Measurements from ENCODE around the gene CCIN.
A peak's percentile ranks its signal among the peaks of the same experiment; 100 is the strongest.

The CCIN gene

GRCh38 chr9:36144309-36145232 lies 24.6 kb upstream of the CCIN start:
- Histone ChIP-seq H4K8ac (ENCODE audit: low read length) (no peak overlapping the region), H3K4ac (ENCODE audit: low read depth in 1 of 2, low read length in 2 of 2) (no peak overlapping the region), H3K27ac (ENCODE audit: low read length, poor library complexity, severe bottlenecking) (no peak overlapping the region), H3K4me1 (ENCODE audit: control insufficient read depth, insufficient read depth, low read depth, low read length) (peaks cover 22% of the 10 kb centered on the region), H3K27me3 (ENCODE audit: control insufficient read depth in 1 of 2, insufficient read depth in 1 of 2, low read length in 2 of 2) (no peaks in the 10 kb centered on the region), H3K14ac (ENCODE audit: low read length in 2 of 2) (no peak overlapping the region), H2BK120ac (ENCODE audit: low read depth, low read length) (no peak overlapping the region), H4K91ac (ENCODE audit: low read length) (no peak overlapping the region), H2BK5ac (ENCODE audit: low read depth, low read length, poor library complexity, severe bottlenecking) (no peak overlapping the region), H3K4me3 (ENCODE audit: insufficient read depth in 1 of 2, low read depth in 1 of 2, low read length in 2 of 2) (no peak overlapping the region), H3K79me1 (replicated peaks; ENCODE audit: low read length, poor library complexity, severe bottlenecking) (peaks cover 32% of the 10 kb centered on the region), H3K36me3 (ENCODE audit: control insufficient read depth in 1 of 2, insufficient read depth in 2 of 2, low read depth in 1 of 2, low read length in 2 of 2) (peaks cover 17 to 33% of the 10 kb centered on the region in 2 experiments), H2AK5ac (ENCODE audit: low read length, severe bottlenecking) (peak overlapping the region; percentile 3), H2BK12ac (ENCODE audit: low read length in 2 of 2) (no peak overlapping the region), H2BK15ac (ENCODE audit: low read depth, poor library complexity, severe bottlenecking) (no peak overlapping the region), H2AFZ (ENCODE audit: low read depth, low read length) (no peak overlapping the region), H3K18ac (ENCODE audit: low read depth in 1 of 2, low read length in 2 of 2) (no peak overlapping the region), H3K9me3 (ENCODE audit: control insufficient read depth, low read length) (peaks cover 6% of the 10 kb centered on the region), H3K23ac (ENCODE audit: low read length in 2 of 2) (no peak overlapping the region), H3K4me2 (ENCODE audit: low read length, poor library complexity, severe bottlenecking) (no peak overlapping the region), H3K9ac (ENCODE audit: low read length) (no peak overlapping the region)
- no peak for DNase-seq
- 96% methylated on average over 12 of the region's 12 CpGs for WGBS

DNA sequence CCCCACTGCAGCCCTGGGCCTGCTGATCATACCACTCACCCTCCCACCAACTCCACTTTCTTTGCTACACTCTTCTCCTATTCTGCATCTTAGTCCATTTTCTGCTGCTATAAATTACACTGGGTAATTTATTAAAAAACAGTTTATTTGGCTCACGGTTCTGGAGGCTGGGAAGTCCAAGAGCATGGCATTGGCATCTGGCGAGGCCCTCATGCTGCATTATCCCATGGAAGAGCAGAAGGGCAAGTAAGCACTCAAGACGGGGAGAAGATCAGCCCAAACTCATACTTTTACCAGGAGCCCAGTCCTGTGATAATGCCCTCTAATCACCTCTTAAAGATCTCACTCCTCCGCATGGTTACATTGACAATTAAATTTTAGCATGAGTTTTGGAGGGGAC lies 23.2 kb upstream of the CCIN start:
- no peak overlapping the region for H2BK12ac ChIP-seq (ENCODE audit: low read length in 2 of 2)
- H4K8ac ChIP-seq (ENCODE audit: low read length) = no peak overlapping the region
- H2AK5ac ChIP-seq (ENCODE audit: low read length, severe bottlenecking) = no peak overlapping the region
- H3K4me1 ChIP-seq (ENCODE audit: control insufficient read depth, insufficient read depth, low read depth, low read length) = peaks cover 28% of the 10 kb centered on the region
- no peak overlapping the region for H3K18ac ChIP-seq (ENCODE audit: low read depth in 1 of 2, low read length in 2 of 2)
- no peak overlapping the region for H4K91ac ChIP-seq (ENCODE audit: low read length)
- WGBS = 100% methylated on average over 4 of the region's 4 CpGs
- H2BK120ac ChIP-seq (ENCODE audit: low read depth, low read length) = no peak overlapping the region
- H3K14ac ChIP-seq (ENCODE audit: low read length in 2 of 2) = no peak overlapping the region
- H3K4ac ChIP-seq (ENCODE audit: low read depth in 1 of 2, low read length in 2 of 2) = no peak overlapping the region
- no peak overlapping the region for H2BK15ac ChIP-seq (ENCODE audit: low read depth, poor library complexity, severe bottlenecking)
- H3K9ac ChIP-seq (ENCODE audit: low read length) = no peak overlapping the region
- no peak overlapping the region for H2AFZ ChIP-seq (ENCODE audit: low read depth, low read length)
- peaks cover 17 to 42% of the 10 kb centered on the region in 2 experiments for H3K36me3 ChIP-seq (ENCODE audit: control insufficient read depth in 1 of 2, insufficient read depth in 2 of 2, low read depth in 1 of 2, low read length in 2 of 2)
- H3K9me3 ChIP-seq (ENCODE audit: control insufficient read depth, low read length) = peaks cover 6% of the 10 kb centered on the region
- H3K27ac ChIP-seq (ENCODE audit: low read length, poor library complexity, severe bottlenecking) = no peak overlapping the region
- no peak overlapping the region for H3K4me2 ChIP-seq (ENCODE audit: low read length, poor library complexity, severe bottlenecking)
- no peak overlapping the region for H3K23ac ChIP-seq (ENCODE audit: low read length in 2 of 2)
- no peaks in the 10 kb centered on the region for H3K27me3 ChIP-seq (ENCODE audit: control insufficient read depth in 1 of 2, insufficient read depth in 1 of 2, low read length in 2 of 2)
- no peak overlapping the region for H3K4me3 ChIP-seq (ENCODE audit: insufficient read depth in 1 of 2, low read depth in 1 of 2, low read length in 2 of 2)
- no peak overlapping the region for H2BK5ac ChIP-seq (ENCODE audit: low read depth, low read length, poor library complexity, severe bottlenecking)
- peaks cover 25% of the 10 kb centered on the region for H3K79me1 ChIP-seq (replicated peaks; ENCODE audit: low read length, poor library complexity, severe bottlenecking)
- no peak for DNase-seq

- Histone ChIP-seq H3K18ac (ENCODE audit: low read depth in 1 of 2, low read length in 2 of 2) (no peak overlapping the region), H4K8ac (ENCODE audit: low read length) (no peak overlapping the region), H3K23ac (ENCODE audit: low read length in 2 of 2) (no peak overlapping the region), H3K4ac (ENCODE audit: low read depth in 1 of 2, low read length in 2 of 2) (no peak overlapping the region), H2BK12ac (ENCODE audit: low read length in 2 of 2) (no peak overlapping the region), H3K14ac (ENCODE audit: low read length in 2 of 2) (no peak overlapping the region), H3K27ac (ENCODE audit: low read length, poor library complexity, severe bottlenecking) (no peak overlapping the region), H2AK5ac (ENCODE audit: low read length, severe bottlenecking) (no peak overlapping the region), H3K4me1 (ENCODE audit: control insufficient read depth, insufficient read depth, low read depth, low read length) (peaks cover 31% of the 10 kb centered on the region), H3K27me3 (ENCODE audit: control insufficient read depth in 1 of 2, insufficient read depth in 1 of 2, low read length in 2 of 2) (no peaks in the 10 kb centered on the region), H2AFZ (ENCODE audit: low read depth, low read length) (no peak overlapping the region), H2BK120ac (ENCODE audit: low read depth, low read length) (no peak overlapping the region), H3K36me3 (ENCODE audit: control insufficient read depth in 1 of 2, insufficient read depth in 2 of 2, low read depth in 1 of 2, low read length in 2 of 2) (peaks cover 17 to 48% of the 10 kb centered on the region in 2 experiments), H2BK5ac (ENCODE audit: low read depth, low read length, poor library complexity, severe bottlenecking) (no peak overlapping the region), H2BK15ac (ENCODE audit: low read depth, poor library complexity, severe bottlenecking) (peak overlapping the region; percentile 30), H3K9ac (ENCODE audit: low read length) (no peak overlapping the region), H3K4me3 (ENCODE audit: insufficient read depth in 1 of 2, low read depth in 1 of 2, low read length in 2 of 2) (no peak overlapping the region), H3K79me1 (replicated peaks; ENCODE audit: low read length, poor library complexity, severe bottlenecking) (peaks cover 27% of the 10 kb centered on the region), H3K9me3 (ENCODE audit: control insufficient read depth, low read length) (peaks cover 6% of the 10 kb centered on the region), H3K4me2 (ENCODE audit: low read length, poor library complexity, severe bottlenecking) (no peak overlapping the region), H4K91ac (ENCODE audit: low read length) (no peak overlapping the region)
- DNase-seq = no peak
- 97% methylated on average over 10 of the region's 10 CpGs for WGBS
Observed at GRCh38 chr9:36146651-36147050, 22.5 kb upstream of the CCIN start.

- WGBS = 95% methylated on average over 14 of the region's 14 CpGs
- H3K9me3 ChIP-seq (ENCODE audit: control insufficient read depth, low read length) = peaks cover 6% of the 10 kb centered on the region
- H3K79me1 ChIP-seq (replicated peaks; ENCODE audit: low read length, poor library complexity, severe bottlenecking) = peaks cover 17% of the 10 kb centered on the region
- H3K4me3 ChIP-seq (ENCODE audit: insufficient read depth in 1 of 2, low read depth in 1 of 2, low read length in 2 of 2) = no peak overlapping the region
- H3K23ac ChIP-seq (ENCODE audit: low read length in 2 of 2) = no peak overlapping the region
- peaks cover 36% of the 10 kb centered on the region for H3K4me1 ChIP-seq (ENCODE audit: control insufficient read depth, insufficient read depth, low read depth, low read length)
- no peak overlapping the region for H2AFZ ChIP-seq (ENCODE audit: low read depth, low read length)
- peak overlapping the region; percentile 5 for H4K8ac ChIP-seq (ENCODE audit: low read length)
- H3K14ac ChIP-seq (ENCODE audit: low read length in 2 of 2) = no peak overlapping the region
- peaks cover 20 to 45% of the 10 kb centered on the region in 2 experiments for H3K36me3 ChIP-seq (ENCODE audit: control insufficient read depth in 1 of 2, insufficient read depth in 2 of 2, low read depth in 1 of 2, low read length in 2 of 2)
- peak overlapping the region; percentile 83 for H2BK15ac ChIP-seq (ENCODE audit: low read depth, poor library complexity, severe bottlenecking)
- H2BK5ac ChIP-seq (ENCODE audit: low read depth, low read length, poor library complexity, severe bottlenecking) = no peak overlapping the region
- no peak overlapping the region for H3K4me2 ChIP-seq (ENCODE audit: low read length, poor library complexity, severe bottlenecking)
- DNase-seq = no peak
- H3K27ac ChIP-seq (ENCODE audit: low read length, poor library complexity, severe bottlenecking) = no peak overlapping the region
- H3K4ac ChIP-seq (ENCODE audit: low read depth in 1 of 2, low read length in 2 of 2) = no peak overlapping the region
- H2BK12ac ChIP-seq (ENCODE audit: low read length in 2 of 2) = no peak overlapping the region
- H3K27me3 ChIP-seq (ENCODE audit: control insufficient read depth in 1 of 2, insufficient read depth in 1 of 2, low read length in 2 of 2) = no peaks in the 10 kb centered on the region
- H4K91ac ChIP-seq (ENCODE audit: low read length) = no peak overlapping the region
- peak overlapping the region; percentile 12 for H2AK5ac ChIP-seq (ENCODE audit: low read length, severe bottlenecking)
- no peak overlapping the region for H3K18ac ChIP-seq (ENCODE audit: low read depth in 1 of 2, low read length in 2 of 2)
- no peak overlapping the region for H2BK120ac ChIP-seq (ENCODE audit: low read depth, low read length)
- no peak overlapping the region for H3K9ac ChIP-seq (ENCODE audit: low read length)
Observed at GRCh38 chr9:36147441-36148175, 21.6 kb upstream of the CCIN start.
